ENCODE measurements around the gene HEXD. TPM values are rescaled to one million over a fixed set of nuclear protein-coding genes. Genes with fewer than 3 reads are reported as not detected.

Gene HEXD
- total and polyA plus RNA-seq, 4 donors: 5.6 to 19.9 (median 12.2) TPM

- no peaks in the 10 kb centered on the region for H3K4me1 ChIP-seq (ENCODE audit: control insufficient read depth in 4 of 4, insufficient read depth in 4 of 4, low read length in 3 of 4)
- TF ChIP-seq HNF4G (IDR thresholded peaks at IDR 0.05) (no peak), FOXA2 (IDR thresholded peaks at IDR 0.05) (no peak), RXRA (IDR thresholded peaks at IDR 0.05) (no peak), NR2F2 (IDR thresholded peaks at IDR 0.05) (no peak), YY1 (IDR thresholded peaks at IDR 0.05) (no peak), HNF4A (conservative IDR thresholded peaks at IDR 0.05) (no peak), TAF1 (conservative IDR thresholded peaks at IDR 0.05) (no peak), EGR1 (IDR thresholded peaks at IDR 0.05; ENCODE audit: low read depth in 2 of 2) (no peak), CTCF (IDR thresholded peaks at IDR 0.05; ENCODE audit: low read depth, low read length, missing input control) (no peak)
- 93% methylated on average over 21 of the region's 21 CpGs for WGBS
- H3K4me3 ChIP-seq (ENCODE audit: low read depth in 1 of 3, low read length in 3 of 3): no peak overlapping the region
- DNase-seq (ENCODE audit: low spot score): no peak
- no peaks in the 10 kb centered on the region for H3K27me3 ChIP-seq (ENCODE audit: control insufficient read depth in 4 of 4, insufficient read depth in 4 of 4, low read length in 3 of 4)
- H3K9me3 ChIP-seq (ENCODE audit: control insufficient read depth in 4 of 4, low read length in 3 of 4): no peaks in the 10 kb centered on the region
- no peak overlapping the region for H3K27ac ChIP-seq (ENCODE audit: low read depth in 1 of 2, low read length in 2 of 2)
- no peak overlapping the region for H3K9ac ChIP-seq (ENCODE audit: low read depth in 1 of 2, low read length in 2 of 2)
- peaks cover 4 to 27% (median 11%) of the 10 kb centered on the region in 4 donors for H3K36me3 ChIP-seq (ENCODE audit: control insufficient read depth in 4 of 4, insufficient read depth in 3 of 4, low read depth in 1 of 4, low read length in 3 of 4)
Observed at GRCh38 chr17:82489851-82490511, 71.8 kb downstream of the HEXD start.

GRCh38 chr17:82490512-82491195, 72.5 kb downstream of the HEXD start:
- no peak overlapping the region for H3K9ac ChIP-seq (ENCODE audit: low read depth in 1 of 2, low read length in 2 of 2)
- TF ChIP-seq SP1 (IDR thresholded peaks at IDR 0.05) (no peak), TAF1 (conservative IDR thresholded peaks at IDR 0.05) (no peak), YY1 (IDR thresholded peaks at IDR 0.05) (no peak), JUND (IDR thresholded peaks at IDR 0.05) (no peak), EGR1 (IDR thresholded peaks at IDR 0.05; ENCODE audit: low read depth in 2 of 2) (no peak), REST (IDR thresholded peaks at IDR 0.05) (no peak), FOXA2 (IDR thresholded peaks at IDR 0.05) (no peak), RAD21 (IDR thresholded peaks at IDR 0.05) (no peak), CTCF (IDR thresholded peaks at IDR 0.05; ENCODE audit: low read depth, low read length, missing input control) (no peak), MAX (IDR thresholded peaks at IDR 0.05) (no peak), RXRA (IDR thresholded peaks at IDR 0.05) (no peak), HNF4G (IDR thresholded peaks at IDR 0.05) (no peak), NR2F2 (IDR thresholded peaks at IDR 0.05) (no peak), GABPA (IDR thresholded peaks at IDR 0.05 in 1 of 2, conservative IDR thresholded peaks at IDR 0.05 in 1 of 2) (no peak), FOXA1 (IDR thresholded peaks at IDR 0.05) (no peak)
- TF ChIP-seq, protein P1, sequence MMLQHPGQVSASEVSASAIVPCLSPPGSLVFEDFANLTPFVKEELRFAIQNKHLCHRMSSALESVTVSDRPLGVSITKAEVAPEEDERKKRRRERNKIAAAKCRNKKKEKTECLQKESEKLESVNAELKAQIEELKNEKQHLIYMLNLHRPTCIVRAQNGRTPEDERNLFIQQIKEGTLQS (IDR thresholded peaks at IDR 0.05): no peak
- TF ChIP-seq, protein P2, sequence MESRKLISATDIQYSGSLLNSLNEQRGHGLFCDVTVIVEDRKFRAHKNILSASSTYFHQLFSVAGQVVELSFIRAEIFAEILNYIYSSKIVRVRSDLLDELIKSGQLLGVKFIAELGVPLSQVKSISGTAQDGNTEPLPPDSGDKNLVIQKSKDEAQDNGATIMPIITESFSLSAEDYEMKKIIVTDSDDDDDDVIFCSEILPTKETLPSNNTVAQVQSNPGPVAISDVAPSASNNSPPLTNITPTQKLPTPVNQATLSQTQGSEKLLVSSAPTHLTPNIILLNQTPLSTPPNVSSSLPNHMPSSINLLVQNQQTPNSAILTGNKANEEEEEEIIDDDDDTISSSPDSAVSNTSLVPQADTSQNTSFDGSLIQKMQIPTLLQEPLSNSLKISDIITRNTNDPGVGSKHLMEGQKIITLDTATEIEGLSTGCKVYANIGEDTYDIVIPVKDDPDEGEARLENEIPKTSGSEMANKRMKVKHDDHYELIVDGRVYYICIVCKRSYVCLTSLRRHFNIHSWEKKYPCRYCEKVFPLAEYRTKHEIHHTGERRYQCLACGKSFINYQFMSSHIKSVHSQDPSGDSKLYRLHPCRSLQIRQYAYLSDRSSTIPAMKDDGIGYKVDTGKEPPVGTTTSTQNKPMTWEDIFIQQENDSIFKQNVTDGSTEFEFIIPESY (IDR thresholded peaks at IDR 0.05): no peak
- no peak for DNase-seq (ENCODE audit: low spot score)
- no peaks in the 10 kb centered on the region for H3K27me3 ChIP-seq (ENCODE audit: control insufficient read depth in 4 of 4, insufficient read depth in 4 of 4, low read length in 3 of 4)
- H3K4me1 ChIP-seq (ENCODE audit: control insufficient read depth in 4 of 4, insufficient read depth in 4 of 4, low read length in 3 of 4): no peaks in the 10 kb centered on the region
- no peaks in the 10 kb centered on the region for H3K9me3 ChIP-seq (ENCODE audit: control insufficient read depth in 4 of 4, low read length in 3 of 4)
- H3K27ac ChIP-seq (ENCODE audit: low read depth in 1 of 2, low read length in 2 of 2): no peak overlapping the region
- 92% methylated on average over 25 of the region's 25 CpGs for WGBS
- H3K4me3 ChIP-seq (ENCODE audit: low read depth in 1 of 3, low read length in 3 of 3): no peak overlapping the region
- peaks cover under 1 to 23% (median 9%) of the 10 kb centered on the region in 4 donors for H3K36me3 ChIP-seq (ENCODE audit: control insufficient read depth in 4 of 4, insufficient read depth in 3 of 4, low read depth in 1 of 4, low read length in 3 of 4)

Data from liver (tissue), 9 donors.